ENCODE results near the gene JARID2.

Gene JARID2

GRCh38 chr6:15301179-15302006, 55.5 kb downstream of the JARID2 start:
- intact Hi-C loops (cut with DNase I; ENCODE audit: low total_unique reads): no loop called here
- Histone ChIP-seq H3K4me3 (no peak overlapping the region), H3K4me1 (peaks cover 0 to 35% (median 11%) of the 10 kb centered on the region in 4 donors), H3K9me3 (no peaks in the 10 kb centered on the region), H3K27me3 (no peaks in the 10 kb centered on the region), H3K27ac (no peak overlapping the region), H3K36me3 (no peaks in the 10 kb centered on the region)
- no peak for TF ChIP-seq CTCF (IDR thresholded peaks at IDR 0.05)
- no peak for DNase-seq

GRCh38 chr6:15303162-15303919, 57.5 kb downstream of the JARID2 start:
- Histone ChIP-seq H3K27ac (no peak overlapping the region), H3K36me3 (no peaks in the 10 kb centered on the region), H3K9me3 (no peaks in the 10 kb centered on the region), H3K27me3 (no peaks in the 10 kb centered on the region), H3K4me3 (no peak overlapping the region), H3K4me1 (peaks cover 0 to 27% (median 8%) of the 10 kb centered on the region in 4 donors)
- no peak for TF ChIP-seq CTCF (IDR thresholded peaks at IDR 0.05)
- intact Hi-C loops (cut with DNase I; ENCODE audit: low total_unique reads): no loop called here
- no peak for DNase-seq

- intact Hi-C loops (cut with DNase I; ENCODE audit: low total_unique reads): no loop called here
- Histone ChIP-seq H3K4me1 (peaks cover 0 to 24% (median 5%) of the 10 kb centered on the region in 4 donors), H3K36me3 (no peaks in the 10 kb centered on the region), H3K4me3 (no peak overlapping the region), H3K27ac (no peak overlapping the region), H3K9me3 (no peaks in the 10 kb centered on the region), H3K27me3 (no peaks in the 10 kb centered on the region)
- TF ChIP-seq CTCF (IDR thresholded peaks at IDR 0.05): no peak
- DNase-seq: no peak
These were observed 58.0 kb downstream of the JARID2 start for GRCh38 chr6:15303920-15304291.

- H3K4me1 ChIP-seq: peaks cover 0 to 23% (median 4%) of the 10 kb centered on the region in 4 donors
These were observed 58.6 kb downstream of the JARID2 start for GRCh38 chr6:15304337-15305042.

More at GRCh38 chr6:15304337-15305042, 58.6 kb downstream of the JARID2 start:
- no peak for DNase-seq
- H3K36me3 ChIP-seq: no peaks in the 10 kb centered on the region
- no peak for TF ChIP-seq CTCF (IDR thresholded peaks at IDR 0.05)
- intact Hi-C loops (cut with DNase I; ENCODE audit: low total_unique reads): no loop called here
- H3K27me3 ChIP-seq: no peaks in the 10 kb centered on the region
- no peak overlapping the region for H3K4me3 ChIP-seq
- H3K27ac ChIP-seq: no peak overlapping the region
- no peaks in the 10 kb centered on the region for H3K9me3 ChIP-seq

Data from tibial artery (tissue), 4 donors.